Loucy (cell line): ENCODE data around the gene NDST1.

Experiments used
- H2AFZ ChIP-seq: fragments of 200-600 bp; sonication (generic); 2 replicates; pipeline ENCODE4 v1.6.0; 2016; ENCODE audit warnings: antibody characterized with exemption, mild to moderate bottlenecking, low read length, moderate library complexity
- H3F3A ChIP-seq: fragments of 200-600 bp; 2 replicates; pipeline ENCODE4 v1.6.0; 2016; ENCODE audit warnings: antibody characterized with exemption, low read depth, mild to moderate bottlenecking
- H3K27me3 ChIP-seq: fragments of 200-600 bp; sonication (generic); 2 replicates; pipeline ENCODE4 v1.6.1; 2014; ENCODE audit warnings: low read length, mild to moderate bottlenecking; ENCODE audit not compliant: insufficient read depth, poor library complexity, severe bottlenecking
- H3K36me3 ChIP-seq: fragments of 200-600 bp; sonication (generic); 2 replicates; pipeline ENCODE4 v1.6.1; 2016; ENCODE audit warnings: low read length; ENCODE audit not compliant: insufficient read depth
- H3K4me1 ChIP-seq: fragments of 200-600 bp; sonication (generic); 2 replicates; pipeline ENCODE4 v1.5.1; 2014; ENCODE audit warnings: low read length, mild to moderate bottlenecking; ENCODE audit not compliant: insufficient read depth, poor library complexity, severe bottlenecking
- H3K4me2 ChIP-seq: fragments of 200-600 bp; sonication (generic); 2 replicates; pipeline ENCODE4 v1.6.0; 2014; ENCODE audit warnings: antibody characterized with exemption, low read length, low read depth, mild to moderate bottlenecking; ENCODE audit not compliant: poor library complexity, severe bottlenecking
- H3K4me3 ChIP-seq: fragments of 200-600 bp; sonication (generic); 2 replicates; pipeline ENCODE4 v1.5.1; 2014; ENCODE audit warnings: low read length, mild to moderate bottlenecking, mixed read lengths; ENCODE audit not compliant: poor library complexity, severe bottlenecking
- H3K79me2 ChIP-seq: fragments of 200-600 bp; sonication (generic); 2 replicates; pipeline ENCODE4 v1.6.1; 2014; ENCODE audit warnings: low read length; ENCODE audit not compliant: insufficient read depth
- H3K9ac ChIP-seq: fragments of 200-600 bp; sonication (generic); 2 replicates; pipeline ENCODE4 v1.6.0; 2014; ENCODE audit warnings: mild to moderate bottlenecking, low read depth, low read length, moderate library complexity; ENCODE audit not compliant: poor library complexity, severe bottlenecking
- H3K9me2 ChIP-seq: fragments of 200-600 bp; sonication (generic); replicated peaks from 2 replicates; pipeline ENCODE4 v1.6.1; 2016; ENCODE audit warnings: low read depth, low read length, mixed read lengths
- H3K9me3 ChIP-seq: fragments of 200-600 bp; sonication (generic); 2 replicates; pipeline ENCODE4 v1.6.1; 2014; ENCODE audit warnings: mild to moderate bottlenecking, antibody characterized with exemption, low read length, low read depth; ENCODE audit not compliant: insufficient read depth
- H4K20me1 ChIP-seq: fragments of 200-600 bp; sonication (generic); 2 replicates; pipeline ENCODE4 v1.6.0; 2014; ENCODE audit warnings: antibody characterized with exemption, low read length, mild to moderate bottlenecking; ENCODE audit not compliant: insufficient read depth, poor library complexity, severe bottlenecking
- CTCF ChIP-seq: fragments of 200-600 bp; sonication (generic); conservative IDR thresholded peaks from 2 replicates; pipeline ENCODE4 v1.5.1; 2014; ENCODE audit warnings: mild to moderate bottlenecking, antibody characterized with exemption, low read length
- EZH2phosphoT487 ChIP-seq: fragments of 200-600 bp; IDR thresholded peaks from 2 replicates; pipeline ENCODE4 v1.6.1; 2018; ENCODE audit warnings: antibody characterized with exemption, mild to moderate bottlenecking, moderate library complexity, borderline replicate concordance

The NDST1 gene

GRCh38 chr5:150508828-150509227 is 897 bp downstream of the NDST1 start:
- no peak overlapping the region for H3K4me2 ChIP-seq
- no peaks in the 10 kb centered on the region for H3K27me3 ChIP-seq
- no peaks in the 10 kb centered on the region for H4K20me1 ChIP-seq
- no peaks in the 10 kb centered on the region for H3K79me2 ChIP-seq
- no peak overlapping the region for H3K4me3 ChIP-seq
- H2AFZ ChIP-seq, result no peak overlapping the region
- H3K9me2 ChIP-seq, result no peaks in the 10 kb centered on the region
- TF ChIP-seq CTCF (no peak), EZH2phosphoT487 (no peak)
- H3F3A ChIP-seq, result no peaks in the 10 kb centered on the region
- no peaks in the 10 kb centered on the region for H3K9me3 ChIP-seq
- no peak overlapping the region for H3K9ac ChIP-seq
- H3K36me3 ChIP-seq, result no peaks in the 10 kb centered on the region
- H3K4me1 ChIP-seq, result no peaks in the 10 kb centered on the region

GRCh38 chr5:150509992-150510391 is 2.1 kb downstream of the NDST1 start:
- H3K9me3 ChIP-seq, result no peaks in the 10 kb centered on the region
- no peak overlapping the region for H3K4me3 ChIP-seq
- H3F3A ChIP-seq, result no peaks in the 10 kb centered on the region
- peaks cover 4% of the 10 kb centered on the region for H3K4me1 ChIP-seq
- no peaks in the 10 kb centered on the region for H3K36me3 ChIP-seq
- no peaks in the 10 kb centered on the region for H4K20me1 ChIP-seq
- TF ChIP-seq EZH2phosphoT487, result no peak
- TF ChIP-seq CTCF, result no peak
- no peak overlapping the region for H3K4me2 ChIP-seq
- no peaks in the 10 kb centered on the region for H3K27me3 ChIP-seq
- H3K9ac ChIP-seq, result no peak overlapping the region
- no peak overlapping the region for H2AFZ ChIP-seq
- no peaks in the 10 kb centered on the region for H3K79me2 ChIP-seq
- no peaks in the 10 kb centered on the region for H3K9me2 ChIP-seq

GRCh38 chr5:150510460-150511263 is 2.7 kb downstream of the NDST1 start:
- Histone ChIP-seq H3K4me1 (peaks cover 5% of the 10 kb centered on the region), H3K27me3 (no peaks in the 10 kb centered on the region), H3K9me2 (no peaks in the 10 kb centered on the region), H3K36me3 (no peaks in the 10 kb centered on the region), H3K9me3 (no peaks in the 10 kb centered on the region), H3K9ac (no peak overlapping the region), H3K4me3 (no peak overlapping the region), H3K4me2 (no peak overlapping the region), H3K79me2 (no peaks in the 10 kb centered on the region), H2AFZ (no peak overlapping the region), H4K20me1 (no peaks in the 10 kb centered on the region), H3F3A (no peaks in the 10 kb centered on the region)
- TF ChIP-seq EZH2phosphoT487 (no peak), CTCF (no peak)
